ENCODE measurements around the gene POC1B. TPM values are rescaled to one million over a fixed set of nuclear protein-coding genes. Genes with fewer than 3 reads are reported as not detected.

POC1B gene
- total and polyA plus RNA-seq, 12 donors: 3.3 to 18.5 (median 11.8) TPM

- no peaks in the 10 kb centered on the region for H3K36me3 ChIP-seq (replicated peaks in 1 of 2)
- intact Hi-C loops (cut with DNase I): loop anchor here (5.0 to 10.0 kb wide), 4 partner anchors 50 to 507 kb away; no protein-coding TSS in a partner anchor
- TF ChIP-seq CTCF (IDR thresholded peaks at IDR 0.05) (peak; percentile 49 to 82 (median 66)), POLR2A (IDR thresholded peaks at IDR 0.05) (peak; percentile 43 to 77)
- no peaks in the 10 kb centered on the region for H3K9me3 ChIP-seq (replicated peaks in 1 of 3)
- H3K4me1 ChIP-seq (replicated peaks in 1 of 2): peaks cover 4 to 38% of the 10 kb centered on the region in 2 donors
- peak within 1 kb of the TSS; percentile 51 to 91 (median 88) for H3K27ac ChIP-seq
- no peaks in the 10 kb centered on the region for H3K27me3 ChIP-seq
- 0 to 1% (median 1%) methylated on average over 20 to 43 of the region's 43 CpGs for WGBS, 4 donors
- peak; percentile 86 to 92 (median 89) for DNase-seq
- H3K4me3 ChIP-seq: peak within 1 kb of the TSS; percentile 2 to 94 (median 80)
Measured at GRCh38 chr12:89524541-89525304, 1.1 kb downstream of the POC1B start, which contains the start of gene GALNT4. GALNT4 (minus strand) TSS chr12:89524796; CDS start chr12:89524549, 247 bp downstream.

GRCh38 chr12:89523843-89524540 lies 1.9 kb downstream of the POC1B start:
- H3K27ac ChIP-seq: peak overlapping the region in 4 of 5 donors; percentile 56 to 91 (median 88)
- H3K27me3 ChIP-seq: no peaks in the 10 kb centered on the region
- peak overlapping the region in 3 of 4 donors; percentile 80 to 94 (median 81) for H3K4me3 ChIP-seq
- H3K4me1 ChIP-seq (replicated peaks in 1 of 2): peaks cover 4 to 38% of the 10 kb centered on the region in 2 donors
- TF ChIP-seq CTCF (IDR thresholded peaks at IDR 0.05) (no peak), POLR2A (IDR thresholded peaks at IDR 0.05) (no peak)
- intact Hi-C loops (cut with DNase I): loop anchor here (5.0 to 10.0 kb wide), 3 partner anchors 49 to 499 kb away; no protein-coding TSS in a partner anchor
- DNase-seq: no peak
- 33 to 38% (median 35%) methylated on average over 17 to 21 of the region's 21 CpGs for WGBS, 4 donors
- no peaks in the 10 kb centered on the region for H3K36me3 ChIP-seq (replicated peaks in 1 of 2)
- H3K9me3 ChIP-seq (replicated peaks in 1 of 3): no peaks in the 10 kb centered on the region

GRCh38 chr12:89523393-89523792 lies 2.5 kb downstream of the POC1B start:
- Histone ChIP-seq H3K4me3 (peak overlapping the region in 1 of 4 donors; percentile 80), H3K27ac (no peak overlapping the region), H3K4me1 (replicated peaks in 1 of 2) (peaks cover 4 to 38% of the 10 kb centered on the region in 2 donors), H3K36me3 (replicated peaks in 1 of 2) (no peaks in the 10 kb centered on the region), H3K27me3 (no peaks in the 10 kb centered on the region), H3K9me3 (replicated peaks in 1 of 3) (no peaks in the 10 kb centered on the region)
- DNase-seq: no peak
- TF ChIP-seq POLR2A (IDR thresholded peaks at IDR 0.05) (no peak), CTCF (IDR thresholded peaks at IDR 0.05) (no peak)
- WGBS, 4 donors: 86 to 87% (median 86%) methylated on average over 8 of the region's 8 CpGs
- intact Hi-C loops (cut with DNase I): loop anchor here (5.0 to 10.0 kb wide), 3 partner anchors 49 to 499 kb away; no protein-coding TSS in a partner anchor
